HG03097 (cell line): Measurements from ENCODE around the gene TSPAN3.

Experiments used
- ATAC-seq: cut with Tn5 transposase; IDR thresholded peaks from one replicate; pipeline ENCODE4 v1.9.1; 2021; ENCODE audit not compliant: unreplicated experiment, low FRiP score

Gene TSPAN3

GRCh38 chr15:76993114-76993725 is 77.7 kb downstream of the TSPAN3 start:
- no peak for ATAC-seq

- ATAC-seq, result no peak
Measured at GRCh38 chr15:76991741-76992645, 78.9 kb downstream of the TSPAN3 start.
